ENCODE data around the gene LRRC55. TPM values are rescaled to one million over a fixed set of nuclear protein-coding genes. Genes with fewer than 3 reads are reported as not detected.

The LRRC55 gene
- total RNA-seq, 1 experiment from 2014 or later, result not detected

DNA sequence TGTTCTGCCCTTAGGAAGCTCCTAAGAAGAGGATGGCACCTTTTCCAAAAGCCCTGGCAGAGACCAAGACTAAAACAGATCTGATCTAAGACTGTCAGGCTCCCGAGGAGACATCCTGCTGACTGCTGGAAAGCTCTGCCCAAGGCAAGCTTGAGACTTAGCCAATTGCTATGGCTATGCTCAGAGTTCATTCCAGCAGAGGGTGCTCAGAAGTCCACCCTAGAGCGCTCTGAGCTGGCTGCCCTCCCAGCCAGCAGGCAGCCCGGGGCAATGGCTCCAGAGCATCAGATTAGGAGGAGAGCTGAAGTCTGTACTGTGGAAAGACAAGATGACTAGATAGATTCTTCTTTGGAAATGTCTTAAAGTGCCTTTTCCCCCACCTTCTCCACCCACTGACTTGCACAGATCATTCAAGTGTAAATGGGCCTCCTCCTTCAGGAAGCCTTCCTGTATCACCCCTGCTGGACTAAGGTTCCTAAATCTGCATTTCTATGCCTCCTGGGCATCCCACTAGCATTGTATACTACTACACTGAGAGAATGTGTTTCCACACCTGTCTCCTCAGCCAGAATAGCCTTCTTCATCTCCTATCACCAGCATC is 23.4 kb downstream of the LRRC55 start:
- H3K4me3 ChIP-seq (ENCODE audit: low read depth in 2 of 2, low read length in 2 of 2), result no peak overlapping the region
- DNase-seq (ENCODE audit: low read depth, low spot score) (no peak), ATAC-seq (peak; percentile 56; the same call in 1 of the 2 replicates)
- intact Hi-C loops (cut with micrococcal nuclease; ENCODE audit: unreplicated experiment), result no loop called here
- H3K27me3 ChIP-seq (ENCODE audit: control insufficient read depth, insufficient read depth, low read length), result peaks cover 8% of the 10 kb centered on the region
- CTCF ChIA-PET, result no interaction called here
- H3K9me3 ChIP-seq (ENCODE audit: control insufficient read depth, insufficient read depth, low read depth, low read length), result no peaks in the 10 kb centered on the region
- no peaks in the 10 kb centered on the region for H3K36me3 ChIP-seq (ENCODE audit: control insufficient read depth, insufficient read depth, low read length)
- H3K27ac ChIP-seq (ENCODE audit: low read length), result no peak overlapping the region
- POLR2A ChIA-PET, result no interaction called here
- no peaks in the 10 kb centered on the region for H3K4me1 ChIP-seq (ENCODE audit: control insufficient read depth, insufficient read depth, low read length)
- no peak for TF ChIP-seq SIN3A (IDR thresholded peaks at IDR 0.05; ENCODE audit: borderline replicate concordance, insufficient read depth, low read depth, low read length)
- no peak for TF ChIP-seq POLR2AphosphoS5 (IDR thresholded peaks at IDR 0.05; ENCODE audit: low read depth, low read length)
- TF ChIP-seq, protein P1, sequence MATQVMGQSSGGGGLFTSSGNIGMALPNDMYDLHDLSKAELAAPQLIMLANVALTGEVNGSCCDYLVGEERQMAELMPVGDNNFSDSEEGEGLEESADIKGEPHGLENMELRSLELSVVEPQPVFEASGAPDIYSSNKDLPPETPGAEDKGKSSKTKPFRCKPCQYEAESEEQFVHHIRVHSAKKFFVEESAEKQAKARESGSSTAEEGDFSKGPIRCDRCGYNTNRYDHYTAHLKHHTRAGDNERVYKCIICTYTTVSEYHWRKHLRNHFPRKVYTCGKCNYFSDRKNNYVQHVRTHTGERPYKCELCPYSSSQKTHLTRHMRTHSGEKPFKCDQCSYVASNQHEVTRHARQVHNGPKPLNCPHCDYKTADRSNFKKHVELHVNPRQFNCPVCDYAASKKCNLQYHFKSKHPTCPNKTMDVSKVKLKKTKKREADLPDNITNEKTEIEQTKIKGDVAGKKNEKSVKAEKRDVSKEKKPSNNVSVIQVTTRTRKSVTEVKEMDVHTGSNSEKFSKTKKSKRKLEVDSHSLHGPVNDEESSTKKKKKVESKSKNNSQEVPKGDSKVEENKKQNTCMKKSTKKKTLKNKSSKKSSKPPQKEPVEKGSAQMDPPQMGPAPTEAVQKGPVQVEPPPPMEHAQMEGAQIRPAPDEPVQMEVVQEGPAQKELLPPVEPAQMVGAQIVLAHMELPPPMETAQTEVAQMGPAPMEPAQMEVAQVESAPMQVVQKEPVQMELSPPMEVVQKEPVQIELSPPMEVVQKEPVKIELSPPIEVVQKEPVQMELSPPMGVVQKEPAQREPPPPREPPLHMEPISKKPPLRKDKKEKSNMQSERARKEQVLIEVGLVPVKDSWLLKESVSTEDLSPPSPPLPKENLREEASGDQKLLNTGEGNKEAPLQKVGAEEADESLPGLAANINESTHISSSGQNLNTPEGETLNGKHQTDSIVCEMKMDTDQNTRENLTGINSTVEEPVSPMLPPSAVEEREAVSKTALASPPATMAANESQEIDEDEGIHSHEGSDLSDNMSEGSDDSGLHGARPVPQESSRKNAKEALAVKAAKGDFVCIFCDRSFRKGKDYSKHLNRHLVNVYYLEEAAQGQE (IDR thresholded peaks at IDR 0.05; ENCODE audit: insufficient read depth in 1 of 2, low read depth in 2 of 2, low read length in 1 of 2), result no peak
- no peak for TF ChIP-seq CTCF (IDR thresholded peaks at IDR 0.05)
- no peak for TF ChIP-seq TCF7L2 (IDR thresholded peaks at IDR 0.05; ENCODE audit: low read depth, low read length)
- in situ Hi-C loops (cut with HindIII; ENCODE audit: low pct_unique_long_range_greater_than_20kb, low sequenced_read_pairs), result no loop called here
- no TSS peak for BruUV-seq (replicated peaks)

- no peak overlapping the region for H3K27ac ChIP-seq (ENCODE audit: low read length)
- intact Hi-C loops (cut with micrococcal nuclease; ENCODE audit: unreplicated experiment), result no loop called here
- no peaks in the 10 kb centered on the region for H3K36me3 ChIP-seq (ENCODE audit: control insufficient read depth, insufficient read depth, low read length)
- ChIA-PET POLR2A (no interaction called here), CTCF (no interaction called here)
- peaks cover 4% of the 10 kb centered on the region for H3K27me3 ChIP-seq (ENCODE audit: control insufficient read depth, insufficient read depth, low read length)
- in situ Hi-C loops (cut with HindIII; ENCODE audit: low pct_unique_long_range_greater_than_20kb, low sequenced_read_pairs), result no loop called here
- TF ChIP-seq SIN3A (IDR thresholded peaks at IDR 0.05; ENCODE audit: borderline replicate concordance, insufficient read depth, low read depth, low read length) (no peak), CTCF (IDR thresholded peaks at IDR 0.05) (no peak), POLR2AphosphoS5 (IDR thresholded peaks at IDR 0.05; ENCODE audit: low read depth, low read length) (no peak), TCF7L2 (IDR thresholded peaks at IDR 0.05; ENCODE audit: low read depth, low read length) (no peak)
- TF ChIP-seq, protein P1 (IDR thresholded peaks at IDR 0.05; ENCODE audit: insufficient read depth in 1 of 2, low read depth in 2 of 2, low read length in 1 of 2), result no peak
- H3K4me3 ChIP-seq (ENCODE audit: low read depth in 2 of 2, low read length in 2 of 2), result no peak overlapping the region
- no TSS peak for BruUV-seq (replicated peaks)
- no peaks in the 10 kb centered on the region for H3K9me3 ChIP-seq (ENCODE audit: control insufficient read depth, insufficient read depth, low read depth, low read length)
- ATAC-seq, result no peak
- no peaks in the 10 kb centered on the region for H3K4me1 ChIP-seq (ENCODE audit: control insufficient read depth, insufficient read depth, low read length)
- DNase-seq (ENCODE audit: low read depth, low spot score), result no peak
Measured at GRCh38 chr11:57207168-57207567, 25.4 kb downstream of the LRRC55 start.
